ENCODE data around the gene STX8. TPM values are rescaled to one million over a fixed set of nuclear protein-coding genes. Genes with fewer than 3 reads are reported as not detected.
A peak's percentile ranks its signal among the peaks of the same experiment; 100 is the strongest.

Gene STX8
- total RNA-seq, 2 donors from 2014 or later, result 38.8 to 60.8 TPM

DNA sequence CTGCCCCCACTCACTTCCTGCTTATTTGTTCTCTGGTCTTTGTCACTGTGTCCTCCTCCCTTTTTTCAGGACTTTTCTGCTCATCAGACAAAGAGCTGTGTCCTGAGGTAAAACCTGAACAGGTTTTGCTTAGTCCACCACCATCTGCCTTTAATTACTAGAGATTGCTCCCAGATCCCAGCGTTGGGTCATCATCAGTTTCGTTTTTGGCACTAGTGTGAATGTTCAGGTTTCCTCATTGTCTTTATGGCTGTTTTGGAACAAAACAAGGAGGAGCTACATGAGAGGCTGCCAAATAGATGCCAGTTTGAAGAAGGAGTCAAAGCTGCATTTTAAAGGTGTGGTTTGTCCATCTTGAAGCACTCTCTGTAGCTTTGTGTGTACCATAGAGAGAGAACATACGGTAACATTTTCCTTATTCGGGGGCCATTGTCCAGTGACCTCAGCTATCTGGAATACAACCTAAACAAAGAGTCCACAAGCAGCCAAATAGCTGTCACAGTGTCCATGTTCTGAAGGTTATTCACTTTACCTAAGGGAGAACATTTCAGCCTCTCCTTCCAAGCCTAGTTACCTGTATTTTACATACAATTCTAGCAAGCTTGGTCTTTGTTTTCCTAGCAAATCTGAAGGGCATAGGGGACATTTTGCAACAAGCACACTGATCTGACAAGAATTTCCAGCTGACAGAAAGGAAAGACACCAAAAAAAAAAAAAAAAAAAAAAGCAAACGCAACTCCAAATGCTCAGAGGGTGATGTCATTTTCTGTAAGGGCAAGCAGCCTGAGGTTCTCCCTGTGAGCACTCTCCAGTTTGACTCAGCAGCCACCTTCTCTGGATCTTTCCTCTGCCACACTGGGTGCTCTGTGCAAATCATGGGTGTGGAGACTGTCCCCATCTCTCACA is 358.2 kb downstream of the STX8 start:
- Histone ChIP-seq H3K27ac (peak overlapping the region; percentile 37 to 57), H3K36me3 (peaks cover 2% of the 10 kb centered on the region), H3K4me1 (peaks cover 0 to 15% of the 10 kb centered on the region in 2 donors), H3K27me3 (no peaks in the 10 kb centered on the region), H3K9me3 (peaks cover 0 to 18% of the 10 kb centered on the region in 2 donors), H3K4me3 (no peak overlapping the region)
- TF ChIP-seq, protein P1, sequence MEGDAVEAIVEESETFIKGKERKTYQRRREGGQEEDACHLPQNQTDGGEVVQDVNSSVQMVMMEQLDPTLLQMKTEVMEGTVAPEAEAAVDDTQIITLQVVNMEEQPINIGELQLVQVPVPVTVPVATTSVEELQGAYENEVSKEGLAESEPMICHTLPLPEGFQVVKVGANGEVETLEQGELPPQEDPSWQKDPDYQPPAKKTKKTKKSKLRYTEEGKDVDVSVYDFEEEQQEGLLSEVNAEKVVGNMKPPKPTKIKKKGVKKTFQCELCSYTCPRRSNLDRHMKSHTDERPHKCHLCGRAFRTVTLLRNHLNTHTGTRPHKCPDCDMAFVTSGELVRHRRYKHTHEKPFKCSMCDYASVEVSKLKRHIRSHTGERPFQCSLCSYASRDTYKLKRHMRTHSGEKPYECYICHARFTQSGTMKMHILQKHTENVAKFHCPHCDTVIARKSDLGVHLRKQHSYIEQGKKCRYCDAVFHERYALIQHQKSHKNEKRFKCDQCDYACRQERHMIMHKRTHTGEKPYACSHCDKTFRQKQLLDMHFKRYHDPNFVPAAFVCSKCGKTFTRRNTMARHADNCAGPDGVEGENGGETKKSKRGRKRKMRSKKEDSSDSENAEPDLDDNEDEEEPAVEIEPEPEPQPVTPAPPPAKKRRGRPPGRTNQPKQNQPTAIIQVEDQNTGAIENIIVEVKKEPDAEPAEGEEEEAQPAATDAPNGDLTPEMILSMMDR (IDR thresholded peaks at IDR 0.05), result no peak
- no peak for DNase-seq (ENCODE audit: low spot score)

DNA sequence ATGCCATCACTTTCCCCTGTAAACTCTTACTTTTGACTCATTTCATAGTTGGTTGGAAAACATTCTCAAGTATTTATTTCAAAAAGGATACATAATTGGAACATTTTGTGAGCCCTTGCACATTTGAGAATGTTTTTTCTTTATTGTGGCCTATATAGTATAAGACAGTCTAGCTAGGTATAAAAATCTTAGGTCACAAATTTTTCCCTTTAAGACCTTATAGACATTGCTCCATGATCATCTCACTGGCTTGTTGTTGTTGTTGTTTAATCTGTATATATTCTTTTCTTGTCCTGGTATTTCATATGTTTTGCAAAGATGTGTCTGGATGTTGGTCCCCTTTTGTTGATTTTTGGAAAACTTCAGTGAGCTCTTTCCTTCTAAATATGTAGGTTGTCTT is 360.2 kb downstream of the STX8 start:
- H3K36me3 ChIP-seq, result no peaks in the 10 kb centered on the region
- H3K27me3 ChIP-seq, result no peaks in the 10 kb centered on the region
- peaks cover 0 to 15% of the 10 kb centered on the region in 2 donors for H3K4me1 ChIP-seq
- no peak for DNase-seq (ENCODE audit: low spot score)
- H3K27ac ChIP-seq, result no peak overlapping the region
- H3K9me3 ChIP-seq, result peaks cover 0 to 18% of the 10 kb centered on the region in 2 donors
- TF ChIP-seq, protein P1 (IDR thresholded peaks at IDR 0.05), result no peak
- no peak overlapping the region for H3K4me3 ChIP-seq

DNA sequence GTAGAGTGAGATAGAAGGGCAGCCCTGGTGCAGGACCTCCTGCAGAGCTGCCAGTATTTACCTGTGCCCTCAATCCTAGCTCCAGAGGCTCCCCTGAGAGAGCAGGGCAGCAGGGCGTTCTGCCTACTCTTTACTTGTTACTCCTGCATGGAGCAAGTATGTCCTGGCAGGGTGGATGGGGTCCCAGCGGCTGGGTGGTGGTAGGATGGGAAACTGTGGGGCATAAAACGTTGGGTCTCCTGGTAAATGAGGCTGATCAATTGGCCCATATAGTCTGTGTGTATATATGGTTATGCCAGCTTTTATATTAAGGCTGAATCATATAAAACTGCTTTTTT is 362.3 kb downstream of the STX8 start:
- Histone ChIP-seq H3K4me1 (peaks cover 0 to 15% of the 10 kb centered on the region in 2 donors), H3K9me3 (peaks cover 0 to 18% of the 10 kb centered on the region in 2 donors), H3K27ac (no peak overlapping the region), H3K36me3 (no peaks in the 10 kb centered on the region), H3K4me3 (no peak overlapping the region), H3K27me3 (no peaks in the 10 kb centered on the region)
- TF ChIP-seq, protein P1 (IDR thresholded peaks at IDR 0.05), result no peak
- no peak for DNase-seq (ENCODE audit: low spot score)

DNA sequence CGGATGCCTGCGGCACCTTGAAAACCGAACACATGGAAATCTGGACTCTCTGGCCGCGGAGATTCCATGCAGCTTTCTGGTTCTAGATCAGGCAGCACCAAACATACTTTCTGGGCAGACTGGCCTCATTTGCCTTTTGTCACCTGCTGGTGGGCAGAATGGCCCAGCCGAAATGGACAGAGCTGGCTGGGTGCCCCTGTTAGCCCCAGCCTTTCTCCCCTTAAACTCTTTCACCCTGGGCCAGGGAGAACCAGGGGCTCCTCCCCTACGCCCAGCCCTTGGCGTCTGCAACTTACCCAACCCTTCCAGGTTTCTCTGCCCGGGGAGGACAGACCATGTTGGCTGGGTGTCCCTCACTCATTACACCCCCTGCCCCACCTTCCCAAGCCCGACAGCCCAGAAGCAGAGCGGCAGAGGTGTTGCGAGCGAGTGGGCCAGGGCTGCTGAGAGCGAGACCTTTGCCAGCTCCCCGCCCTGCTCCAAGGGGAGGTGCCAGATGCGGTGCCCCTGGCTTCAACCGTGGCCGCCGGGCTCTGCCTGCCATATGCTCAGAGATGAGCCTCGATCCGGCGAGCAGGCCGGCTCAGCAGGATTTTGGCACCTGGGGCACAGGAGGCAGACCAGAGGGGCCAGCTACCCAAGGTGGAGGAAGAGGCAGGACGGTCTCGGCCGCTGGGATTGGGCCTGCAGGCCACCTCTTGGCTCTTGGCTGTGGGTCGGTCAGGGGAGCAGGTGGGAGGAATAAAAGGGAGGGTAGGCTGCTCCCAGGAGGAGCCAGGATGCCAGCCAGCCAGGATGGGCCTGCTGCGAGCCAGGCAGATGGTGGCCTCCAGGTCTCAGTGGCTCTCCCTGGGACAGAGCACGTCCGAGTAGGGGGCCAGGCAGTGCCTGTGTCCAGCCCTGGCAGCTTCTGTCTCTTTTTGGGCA is 363.0 kb downstream of the STX8 start:
- Histone ChIP-seq H3K4me1 (peaks cover 0 to 9% of the 10 kb centered on the region in 2 donors), H3K27ac (no peak overlapping the region), H3K4me3 (no peak overlapping the region), H3K9me3 (peaks cover 0 to 18% of the 10 kb centered on the region in 2 donors), H3K36me3 (no peaks in the 10 kb centered on the region), H3K27me3 (no peaks in the 10 kb centered on the region)
- no peak for DNase-seq (ENCODE audit: low spot score)
- TF ChIP-seq, protein P1 (IDR thresholded peaks at IDR 0.05), result no peak

DNA sequence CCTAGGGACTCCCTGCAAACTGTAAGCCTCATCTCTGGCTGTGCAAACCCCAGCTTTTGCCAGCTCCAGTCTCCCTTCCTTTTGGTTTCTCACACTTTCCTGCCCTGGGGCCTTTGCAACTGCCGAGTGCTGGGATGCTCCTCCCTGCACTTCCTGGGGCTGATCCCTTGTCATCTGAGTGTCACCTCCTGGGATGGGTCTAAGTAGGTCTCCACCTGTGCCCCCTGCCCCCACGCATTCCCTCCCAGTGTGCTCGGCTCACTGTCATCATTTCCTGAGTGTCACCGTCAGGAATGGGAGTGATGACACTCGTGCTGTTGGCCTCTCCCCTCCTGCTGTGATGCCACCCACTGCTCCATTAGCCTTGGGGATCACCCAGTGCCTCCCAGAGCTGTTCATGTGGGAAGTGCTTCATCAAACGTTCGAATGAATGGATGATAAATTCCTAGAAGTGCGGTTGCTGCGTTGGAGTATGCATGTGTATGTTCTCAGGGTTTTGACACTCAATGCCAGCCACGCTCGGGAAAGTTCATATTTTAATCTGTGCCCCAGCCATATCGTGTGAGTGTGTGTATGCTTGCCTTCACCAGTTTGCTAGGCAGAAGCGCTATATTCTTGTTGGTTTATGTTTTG is 364.4 kb downstream of the STX8 start:
- H3K27me3 ChIP-seq, result no peaks in the 10 kb centered on the region
- H3K36me3 ChIP-seq, result no peaks in the 10 kb centered on the region
- TF ChIP-seq, protein P1 (IDR thresholded peaks at IDR 0.05), result no peak
- H3K4me3 ChIP-seq, result no peak overlapping the region
- H3K4me1 ChIP-seq, result peaks cover 0 to 3% of the 10 kb centered on the region in 2 donors
- no peak overlapping the region for H3K27ac ChIP-seq
- DNase-seq (ENCODE audit: low spot score), result no peak
- H3K9me3 ChIP-seq, result peaks cover 0 to 15% of the 10 kb centered on the region in 2 donors
